Neutrophil (primary cell): Measurements from ENCODE around the gene CDC42BPB.

Experiments
- H3K27ac ChIP-seq: fragments of 200-600 bp; sonication (generic); 2 replicates; pipeline ENCODE4 v1.5.1; 2016; ENCODE audit warnings: mild to moderate bottlenecking, moderate library complexity
- H3K27me3 ChIP-seq: fragments of 200-600 bp; sonication (generic); 2 replicates; pipeline ENCODE4 v1.6.0; 2016; ENCODE audit warnings: mild to moderate bottlenecking
- H3K36me3 ChIP-seq: fragments of 200-600 bp; sonication (generic); 2 replicates; pipeline ENCODE4 v1.5.1; 2017
- H3K4me1 ChIP-seq, 2 experiments: fragments of 200-600 bp in 1 of 2; sonication (generic) in 1 of 2; 1 replicate in 1 of 2; 2 replicates in 1 of 2; pipeline versions ENCODE4 v1.5.1 to v1.6.1; 2013 to 2016; ENCODE audit warnings: low read depth in 1 of 2, low read length in 1 of 2, mild to moderate bottlenecking in 1 of 2, moderate library complexity in 1 of 2; ENCODE audit not compliant: control insufficient read depth in 1 of 2, insufficient read depth in 1 of 2
- H3K4me3 ChIP-seq, 2 experiments: fragments of 200-600 bp in 1 of 2; sonication (generic) in 1 of 2; 1 replicate in 1 of 2; 2 replicates in 1 of 2; pipeline ENCODE4 v1.5.1; 2013 to 2016; ENCODE audit warnings: low read depth in 1 of 2, low read length in 1 of 2, mild to moderate bottlenecking in 1 of 2, moderate library complexity in 1 of 2
- H3K9me3 ChIP-seq: fragments of 200-600 bp; sonication (generic); 2 replicates; pipeline ENCODE4 v1.5.1; 2016
- CTCF ChIP-seq: fragments of 200-600 bp; sonication (generic); IDR thresholded peaks from 2 replicates; pipeline ENCODE4 v1.5.1; 2016; ENCODE audit warnings: antibody characterized with exemption

Gene CDC42BPB

GRCh38 chr14:103057372-103058163 lies at the start of gene CDC42BPB:
TSS of gene CDC42BPB (minus strand) at chr14:103057549. CDS start at chr14:103057173, 376 bp downstream.
- no peak for TF ChIP-seq CTCF
- H3K27me3 ChIP-seq, result peaks cover 98% of the 10 kb centered on the region
- H3K9me3 ChIP-seq, result no peaks in the 10 kb centered on the region
- H3K27ac ChIP-seq, result no peak within 1 kb of the TSS
- H3K36me3 ChIP-seq, result no peaks in the 10 kb centered on the region
- H3K4me3 ChIP-seq, result peak within 1 kb of the TSS; percentile 46 to 62
- peaks cover 0 to 9% of the 10 kb centered on the region in 2 experiments for H3K4me1 ChIP-seq

GRCh38 chr14:103105580-103106150 lies 48.3 kb upstream of the CDC42BPB start:
- Histone ChIP-seq H3K4me1 (peaks cover 31 to 33% of the 10 kb centered on the region in 2 experiments), H3K9me3 (no peaks in the 10 kb centered on the region), H3K4me3 (peak overlapping the region in 1 of 2 experiments; percentile 30), H3K27me3 (peaks cover 58% of the 10 kb centered on the region), H3K27ac (peak overlapping the region; percentile 72), H3K36me3 (no peaks in the 10 kb centered on the region)
- TF ChIP-seq CTCF, result peak; percentile 38

GRCh38 chr14:103104654-103105452 lies 47.5 kb upstream of the CDC42BPB start:
- peaks cover 67% of the 10 kb centered on the region for H3K27me3 ChIP-seq
- no peaks in the 10 kb centered on the region for H3K9me3 ChIP-seq
- peak overlapping the region in 1 of 2 experiments; percentile 30 for H3K4me3 ChIP-seq
- TF ChIP-seq CTCF, result peak; percentile 96
- peaks cover 25 to 28% of the 10 kb centered on the region in 2 experiments for H3K4me1 ChIP-seq
- H3K36me3 ChIP-seq, result no peaks in the 10 kb centered on the region
- peak overlapping the region; percentile 72 for H3K27ac ChIP-seq

- no peaks in the 10 kb centered on the region for H3K9me3 ChIP-seq
Observed at GRCh38 chr14:103104389-103104653, 47.0 kb upstream of the CDC42BPB start.

More at GRCh38 chr14:103104389-103104653, 47.0 kb upstream of the CDC42BPB start:
- H3K27ac ChIP-seq, result no peak overlapping the region
- H3K27me3 ChIP-seq, result peaks cover 71% of the 10 kb centered on the region
- no peak overlapping the region for H3K4me3 ChIP-seq
- H3K36me3 ChIP-seq, result no peaks in the 10 kb centered on the region
- peaks cover 21 to 28% of the 10 kb centered on the region in 2 experiments for H3K4me1 ChIP-seq
- no peak for TF ChIP-seq CTCF
